GM21786 (cell line): ENCODE results near the gene C10orf71.

Experiments used
- ATAC-seq: cut with Tn5 transposase; IDR thresholded peaks from one replicate; pipeline ENCODE4 v1.9.1; 2021; ENCODE audit not compliant: unreplicated experiment

Gene C10orf71

GRCh38 chr10:49311555-49312236, 12.7 kb downstream of the C10orf71 start:
- ATAC-seq = no peak

DNA sequence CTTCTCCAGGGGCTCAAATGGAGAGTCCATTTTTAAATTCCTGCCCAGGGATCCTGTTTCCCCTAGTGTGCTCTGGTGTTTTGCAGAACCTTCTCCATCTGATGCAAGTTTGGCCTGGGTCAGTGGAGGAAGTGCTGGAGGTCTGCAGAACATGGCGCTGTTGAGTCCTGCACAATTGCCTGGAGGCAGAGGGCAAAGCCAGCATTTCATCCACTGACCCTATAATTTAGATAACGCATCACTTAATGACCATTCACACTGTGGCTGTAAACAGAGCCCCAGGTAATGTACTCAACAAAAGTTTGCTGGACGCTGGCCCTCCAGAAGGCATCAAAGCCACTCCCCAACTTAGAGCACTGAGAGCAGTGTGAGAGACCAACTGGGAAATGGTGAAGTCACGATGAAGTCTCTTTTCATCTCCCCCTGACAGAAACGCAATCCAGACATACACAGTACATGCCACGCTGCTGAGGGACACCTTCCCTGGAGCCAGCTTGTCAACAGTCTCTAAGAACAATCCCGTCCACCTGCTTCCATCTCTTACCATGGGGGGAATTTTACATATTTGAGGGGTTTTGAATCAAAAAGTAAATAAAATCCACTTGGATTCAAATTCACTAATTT, 13.4 kb downstream of the C10orf71 start:
- ATAC-seq = no peak

DNA sequence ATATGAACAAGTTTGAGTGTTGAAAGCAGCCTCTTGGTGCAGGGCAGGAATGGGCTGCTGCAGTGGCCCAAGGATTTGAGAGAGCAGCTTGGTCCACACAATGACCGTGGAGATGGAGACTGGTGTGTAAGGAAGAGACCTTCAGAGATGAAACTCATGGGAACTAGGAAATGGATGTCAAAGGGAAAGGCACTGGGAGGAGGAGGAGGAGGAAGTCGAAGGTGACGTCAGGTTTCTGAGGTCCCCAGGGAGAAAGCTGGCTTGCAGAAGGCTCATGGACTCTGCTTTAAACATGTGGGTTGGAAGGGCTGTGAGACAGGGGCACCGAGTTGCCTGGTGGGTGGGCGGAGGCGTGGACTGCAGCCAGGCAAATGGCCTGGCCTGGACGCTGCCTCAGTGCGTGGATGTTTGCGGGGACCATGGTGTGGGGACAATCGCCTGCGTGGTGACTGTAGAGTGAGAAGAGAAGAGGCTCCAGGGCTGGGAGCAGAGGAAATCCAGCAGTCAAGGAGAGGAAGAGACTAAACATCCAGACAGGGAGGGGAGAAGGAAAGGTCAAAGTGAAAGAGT, 14.6 kb downstream of the C10orf71 start:
- no peak for ATAC-seq

DNA sequence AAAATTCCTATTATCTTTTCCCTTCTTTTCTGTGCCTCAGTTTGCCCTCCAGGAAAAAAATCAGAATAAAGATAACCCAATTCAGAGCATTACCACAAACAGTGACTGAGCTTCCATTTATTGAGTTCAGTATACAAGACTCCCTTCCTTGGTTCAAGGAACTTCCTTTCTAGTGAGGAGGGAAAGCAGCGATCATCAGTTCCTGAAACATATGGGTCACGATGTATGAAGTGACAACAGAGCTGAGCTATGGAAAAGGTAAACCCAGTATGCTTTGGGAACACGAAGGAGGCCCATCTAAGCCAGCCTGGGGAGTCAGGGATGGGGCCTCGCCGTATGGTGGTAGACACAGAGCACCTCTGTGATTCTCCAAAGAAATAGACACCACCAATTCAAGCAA, 15.8 kb downstream of the C10orf71 start:
- no peak for ATAC-seq

- no peak for ATAC-seq
Observed at GRCh38 chr10:49318028-49318427, 19.1 kb downstream of the C10orf71 start.

DNA sequence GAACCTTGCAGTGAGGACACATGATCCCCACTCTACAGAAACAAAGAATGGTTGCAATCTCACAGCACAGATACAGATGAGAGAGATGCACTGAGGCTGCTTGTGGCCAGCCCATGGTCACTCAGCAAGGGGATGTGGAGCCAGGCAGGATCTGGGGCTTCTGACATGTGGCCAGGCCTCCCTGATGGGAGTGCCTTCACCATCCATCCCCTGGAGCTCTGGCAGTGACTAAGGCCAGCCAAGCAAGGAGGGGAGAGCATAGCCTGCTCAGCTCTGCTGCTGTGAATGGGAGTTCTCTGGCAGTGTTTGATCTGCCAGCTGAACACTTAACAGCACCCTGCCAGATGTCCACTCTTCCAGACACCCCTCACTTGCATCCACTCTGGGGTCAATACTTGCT, 19.8 kb downstream of the C10orf71 start:
- ATAC-seq = no peak

DNA sequence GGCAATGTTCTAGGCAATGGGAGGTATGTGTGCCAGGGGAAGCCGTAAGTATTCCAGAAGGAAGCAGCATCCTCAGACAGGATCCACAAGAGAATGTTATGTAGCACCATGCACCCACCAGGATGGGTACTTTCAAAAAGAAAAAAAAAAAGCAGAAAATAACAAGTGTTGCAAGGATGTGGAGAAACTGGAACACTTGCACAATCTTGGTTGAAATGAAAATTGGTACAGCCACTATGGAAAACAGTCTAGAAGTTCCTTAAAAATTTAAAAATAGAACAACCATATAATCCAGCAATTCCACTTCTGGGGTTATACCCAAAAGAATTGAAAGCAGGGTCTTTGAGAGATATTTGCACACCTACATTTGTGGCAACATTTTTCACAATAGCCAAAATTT, 20.2 kb downstream of the C10orf71 start:
- ATAC-seq = no peak

DNA sequence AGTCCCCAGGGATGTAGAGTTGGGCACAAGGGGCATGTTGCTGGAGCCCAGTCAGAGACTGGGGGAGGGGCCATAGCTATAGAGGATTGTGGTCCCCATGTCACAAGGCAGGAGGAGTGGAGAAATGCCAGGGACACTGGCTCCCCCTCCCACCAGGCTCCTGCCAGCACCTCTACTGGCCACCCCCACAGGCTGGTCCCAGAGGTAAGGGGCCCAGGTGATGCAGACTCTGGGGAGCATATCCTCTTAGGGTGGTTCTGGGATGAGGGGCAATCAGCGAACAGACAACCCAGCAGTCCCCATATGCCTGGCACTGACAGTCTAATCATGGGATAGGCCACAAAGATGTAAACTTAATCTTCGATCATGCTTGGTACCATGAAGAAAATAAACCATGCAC, 21.2 kb downstream of the C10orf71 start:
- ATAC-seq = no peak

- ATAC-seq = no peak
Observed at GRCh38 chr10:49321021-49321420, 22.1 kb downstream of the C10orf71 start.

- no peak for ATAC-seq
Observed at GRCh38 chr10:49322371-49323170, 23.6 kb downstream of the C10orf71 start.

GRCh38 chr10:49323171-49323895, 24.4 kb downstream of the C10orf71 start:
- ATAC-seq = no peak

DNA sequence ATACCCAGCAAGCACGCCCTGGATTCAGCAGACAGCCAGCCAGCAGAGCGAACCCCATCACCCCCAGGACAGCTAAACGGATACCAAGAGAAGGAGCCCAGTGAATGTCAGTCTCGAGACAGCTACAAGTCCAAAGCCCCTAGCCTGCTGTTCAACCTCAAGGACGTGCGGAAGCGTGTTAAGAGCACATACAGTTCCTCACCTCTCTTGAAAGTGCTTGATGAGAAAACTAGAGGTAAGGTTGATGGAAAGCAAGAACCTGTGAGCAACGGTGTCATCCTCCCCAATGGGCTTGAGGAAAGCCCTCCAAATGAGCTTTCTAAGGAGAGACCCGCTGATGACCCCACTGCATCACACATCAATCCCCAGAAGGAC, 24.9 kb downstream of the C10orf71 start:
- no peak for ATAC-seq

DNA sequence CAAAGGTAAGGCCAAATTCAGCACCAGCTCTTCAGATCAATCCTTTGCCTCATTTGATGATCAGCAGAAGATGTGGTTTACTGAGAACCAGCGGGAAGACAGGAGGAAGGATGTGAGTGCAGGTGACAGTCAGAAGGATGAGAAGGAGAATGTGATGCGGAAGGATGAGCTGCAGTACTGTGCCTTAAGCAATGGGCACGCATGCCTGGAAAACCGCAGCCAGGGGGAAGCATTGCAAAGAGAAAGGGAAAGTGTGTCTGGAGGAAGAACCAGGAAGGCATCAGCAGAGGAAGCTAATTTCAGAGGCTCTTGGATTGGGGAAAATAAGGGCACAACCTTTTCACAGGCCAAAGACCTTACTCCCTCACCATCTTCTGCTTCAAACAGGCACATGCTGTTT, 25.7 kb downstream of the C10orf71 start:
- no peak for ATAC-seq

DNA sequence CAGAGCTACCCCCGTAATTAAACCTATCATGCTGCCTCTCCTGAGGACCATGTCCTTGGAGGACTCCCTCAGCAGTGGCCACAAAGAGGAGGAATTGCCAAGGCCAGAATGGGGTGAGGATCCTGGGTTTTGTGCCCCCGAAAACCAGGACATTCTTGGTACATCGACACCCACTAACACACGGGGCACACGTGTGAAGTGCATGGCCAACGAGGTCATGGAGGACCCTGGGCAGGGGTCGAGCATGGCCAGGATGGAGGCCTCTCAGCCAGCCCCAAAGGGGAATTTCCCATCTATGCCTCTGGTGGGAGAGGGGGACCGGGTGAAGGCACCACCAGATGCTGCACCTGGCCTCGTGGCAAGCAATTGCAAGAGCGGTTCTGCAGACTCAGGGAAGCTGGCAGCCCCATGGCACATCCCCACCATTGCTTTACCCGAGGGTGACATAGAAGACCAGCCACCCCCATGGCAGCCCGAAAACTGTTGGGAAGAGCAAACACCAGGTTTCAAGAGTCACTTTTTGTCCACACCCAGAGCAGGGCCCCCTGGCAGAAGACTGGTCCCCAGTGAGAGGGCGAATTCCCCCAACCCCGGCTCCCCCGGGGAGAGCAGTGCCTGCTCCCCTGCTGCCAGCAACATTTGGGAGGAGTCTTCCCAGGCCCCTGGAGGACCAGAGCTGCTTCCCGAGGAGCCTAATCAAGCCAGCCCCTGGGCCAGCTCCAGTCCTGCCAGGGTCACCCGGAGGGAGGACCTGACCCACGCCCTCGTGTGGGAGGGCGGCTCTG, 26.4 kb downstream of the C10orf71 start:
- no peak for ATAC-seq

DNA sequence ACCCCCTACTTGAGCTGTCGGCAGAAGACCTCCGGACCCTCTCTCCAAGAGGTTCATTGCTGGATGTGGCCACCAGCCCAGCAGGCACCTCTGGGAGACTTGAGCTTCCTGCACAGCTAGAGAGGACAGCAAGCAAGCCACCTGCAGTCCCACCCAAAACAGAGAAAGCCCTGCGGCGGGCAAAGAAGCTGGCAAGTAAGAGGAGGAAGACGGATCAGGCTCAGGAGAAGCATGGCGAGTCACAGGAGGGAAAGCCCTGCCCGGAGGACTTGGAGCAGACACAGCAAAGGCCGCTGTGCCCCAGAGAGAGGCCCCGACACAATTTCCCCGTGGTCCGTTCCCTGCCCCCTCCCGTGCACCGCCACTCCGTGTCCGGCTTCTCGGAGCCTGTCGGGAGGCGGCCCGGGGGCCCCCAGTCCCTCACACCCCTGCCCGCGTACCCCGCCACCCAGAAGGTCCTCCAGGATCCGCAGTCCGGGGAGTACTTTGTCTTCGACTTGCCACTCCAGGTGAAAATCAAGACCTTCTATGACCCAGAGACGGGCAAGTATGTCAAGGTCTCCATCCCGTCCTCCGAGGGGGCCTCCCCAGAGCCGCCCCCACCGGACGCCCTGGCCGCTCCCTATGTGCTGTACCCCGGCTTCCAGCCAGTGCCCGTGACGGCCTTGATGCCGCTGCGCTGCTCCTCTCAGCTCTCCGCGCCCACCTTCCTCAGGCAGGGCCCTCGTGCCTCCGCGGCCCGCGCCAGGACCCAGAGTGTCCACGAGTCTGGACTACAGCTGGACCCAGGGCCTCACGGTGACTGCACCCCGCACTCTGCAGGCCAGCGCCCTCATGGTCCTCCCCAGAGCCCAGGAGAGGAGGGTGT, 27.2 kb downstream of the C10orf71 start:
- no peak for ATAC-seq

GRCh38 chr10:49327036-49327813, 28.3 kb downstream of the C10orf71 start:
- ATAC-seq = no peak

GRCh38 chr10:49328401-49329145, 29.6 kb downstream of the C10orf71 start:
- no peak for ATAC-seq

GRCh38 chr10:49329146-49329505, 30.2 kb downstream of the C10orf71 start:
- ATAC-seq = no peak
